Measurements from ENCODE around the gene PIP4K2A.

- no peak for TF ChIP-seq CTCF (IDR thresholded peaks at IDR 0.05)
- no peak for TF ChIP-seq POLR2A (IDR thresholded peaks at IDR 0.05)
Observed at GRCh38 chr10:22651276-22651980, 63.0 kb downstream of the PIP4K2A start.

Data from body of pancreas (tissue), 4 donors.